PC-9 (cell line): ENCODE data around the gene METTL22. TPM values are rescaled to one million over a fixed set of nuclear protein-coding genes. Genes with fewer than 3 reads are reported as not detected.

ENCODE experiments used
- BruUV-seq: library from RNA; stranded (reverse); fragments of 400-500 nt; replicated peaks from 2 replicates; lab custom pipeline; 2021; lab: Mats Ljungman, UMichigan
- CTCF ChIA-PET: fragments of 300-600 bp; sonication (Branson Sonifier 250); formaldehyde crosslinking; loops from one replicate; lab custom pipeline; 2022; ENCODE audit warnings: antibody characterized with exemption; lab: Charles Lee
- POLR2A ChIA-PET: fragments of 300-600 bp; sonication (Branson Sonifier 250); formaldehyde crosslinking; loops from one replicate; lab custom pipeline; 2022; ENCODE audit warnings: antibody characterized with exemption; ENCODE audit not compliant: unreplicated experiment; lab: Charles Lee
- DNase-seq, 2 experiments: peaks; one replicate each; pipeline versions ENCODE4 v3.0.0 to v3.0.0-alpha.2; 2015 to 2022; ENCODE audit warnings: mixed read lengths in 1 of 2
- H2AFZ ChIP-seq: fragments of 200-600 bp; sonication (generic); 2 replicates; pipeline ENCODE4 v1.8.1; 2017; ENCODE audit warnings: antibody characterized with exemption
- H3F3A ChIP-seq: fragments of 200-600 bp; sonication (generic); 2 replicates; pipeline ENCODE4 v1.8.1; 2017; ENCODE audit warnings: antibody characterized with exemption, mild to moderate bottlenecking, low read depth; ENCODE audit not compliant: insufficient read depth
- H3K27ac ChIP-seq: fragments of 200-600 bp; sonication (generic); 2 replicates; pipeline ENCODE4 v1.6.1; 2016; ENCODE audit warnings: mixed run types
- H3K27me3 ChIP-seq: fragments of 200-600 bp; sonication (generic); 2 replicates; pipeline ENCODE4 v1.6.1; 2016; ENCODE audit warnings: low read depth, mixed run types; ENCODE audit not compliant: insufficient read depth
- H3K36me3 ChIP-seq: fragments of 200-600 bp; sonication (generic); 2 replicates; pipeline ENCODE4 v1.6.1; 2016; ENCODE audit warnings: low read depth, mixed run types
- H3K4me1 ChIP-seq: fragments of 200-600 bp; sonication (generic); replicated peaks from 2 replicates; pipeline ENCODE4 v1.6.1; 2016; ENCODE audit warnings: mixed run types; ENCODE audit not compliant: insufficient read depth
- H3K4me2 ChIP-seq: fragments of 200-600 bp; sonication (generic); 2 replicates; pipeline ENCODE4 v1.6.1; 2017; ENCODE audit warnings: mixed run types
- H3K4me3 ChIP-seq: fragments of 200-600 bp; sonication (generic); 2 replicates; pipeline ENCODE4 v1.6.1; 2016; ENCODE audit warnings: mixed run types
- H3K79me2 ChIP-seq: fragments of 200-600 bp; sonication (generic); 2 replicates; pipeline ENCODE4 v1.6.1; 2017; ENCODE audit warnings: low read depth, mixed run types
- H3K9me2 ChIP-seq: fragments of 200-600 bp; sonication (generic); 2 replicates; pipeline ENCODE4 v1.8.1; 2017; ENCODE audit warnings: mild to moderate bottlenecking; ENCODE audit not compliant: insufficient read depth
- H3K9me3 ChIP-seq: fragments of 200-600 bp; sonication (generic); 2 replicates; pipeline ENCODE4 v1.8.1; 2016; ENCODE audit warnings: low read depth; ENCODE audit not compliant: insufficient read depth
- H4K20me1 ChIP-seq: fragments of 200-600 bp; sonication (generic); 2 replicates; pipeline ENCODE4 v1.8.1; 2017; ENCODE audit not compliant: insufficient read depth
- CTCF ChIP-seq: fragments of 200-600 bp; sonication (generic); conservative IDR thresholded peaks from 2 replicates; pipeline ENCODE4 v1.6.1; 2017; ENCODE audit warnings: mixed run types, antibody characterized with exemption, mild to moderate bottlenecking, moderate library complexity
- EZH2 ChIP-seq: fragments of 200-600 bp; sonication (generic); IDR thresholded peaks from 2 replicates; pipeline ENCODE4 v1.8.0; 2017; ENCODE audit warnings: antibody characterized with exemption, low read depth
- intact Hi-C: fragments of 100-400 bp; cut with micrococcal nuclease; formaldehyde crosslinking; loops from one replicate; pipeline ENCODE4 v1.10.0; 2022; ENCODE audit not compliant: unreplicated experiment
- total RNA-seq: library from RNA; stranded (reverse); gene quantifications from 2 replicates; pipeline ENCODE4 v1.2.3, GENCODE V29; 2021

The METTL22 gene
- total RNA-seq, 1 experiment from 2014 or later: 62.2 TPM

GRCh38 chr16:8646326-8647053 is 25.0 kb downstream of the METTL22 start:
- H4K20me1 ChIP-seq: no peaks in the 10 kb centered on the region
- no peaks in the 10 kb centered on the region for H3K79me2 ChIP-seq
- no peak for TF ChIP-seq EZH2
- no peak for TF ChIP-seq CTCF
- no TSS peak for BruUV-seq
- intact Hi-C loops: no loop called here
- H3K27me3 ChIP-seq: no peaks in the 10 kb centered on the region
- no peak overlapping the region for H3K27ac ChIP-seq
- H3K9me2 ChIP-seq: no peaks in the 10 kb centered on the region
- H3F3A ChIP-seq: no peaks in the 10 kb centered on the region
- POLR2A ChIA-PET: interaction anchor here (0.6 kb wide), 1 partner anchor 1296 kb away, joined by 4 read pairs; no protein-coding TSS in a partner anchor
- H3K4me3 ChIP-seq: no peak overlapping the region
- H3K36me3 ChIP-seq: peaks cover 13% of the 10 kb centered on the region; the same call in 1 of the 2 replicates
- H3K4me1 ChIP-seq: no peaks in the 10 kb centered on the region
- DNase-seq: no peak
- H3K4me2 ChIP-seq: no peak overlapping the region
- CTCF ChIA-PET: no interaction called here
- H3K9me3 ChIP-seq: no peaks in the 10 kb centered on the region
- H2AFZ ChIP-seq: no peak overlapping the region

- H3K9me3 ChIP-seq: no peaks in the 10 kb centered on the region
- intact Hi-C loops: no loop called here
- H3K27ac ChIP-seq: no peak overlapping the region
- no peak overlapping the region for H3K4me3 ChIP-seq
- BruUV-seq: no TSS peak
- H3K79me2 ChIP-seq: no peaks in the 10 kb centered on the region
- H2AFZ ChIP-seq: no peak overlapping the region
- ChIA-PET POLR2A (interaction anchor here (0.6 kb wide), 1 partner anchor 280 kb away, joined by 4 read pairs; no protein-coding TSS in a partner anchor), CTCF (no interaction called here)
- H3F3A ChIP-seq: no peaks in the 10 kb centered on the region
- no peaks in the 10 kb centered on the region for H4K20me1 ChIP-seq
- no peak for DNase-seq
- no peak overlapping the region for H3K4me2 ChIP-seq
- H3K9me2 ChIP-seq: no peaks in the 10 kb centered on the region
- H3K27me3 ChIP-seq: no peaks in the 10 kb centered on the region
- H3K36me3 ChIP-seq: peaks cover 12% of the 10 kb centered on the region; the same call in 1 of the 2 replicates
- TF ChIP-seq CTCF (no peak), EZH2 (no peak)
- H3K4me1 ChIP-seq: no peaks in the 10 kb centered on the region
These were observed 26.3 kb downstream of the METTL22 start for GRCh38 chr16:8647721-8648318.

- Histone ChIP-seq H3K27me3 (no peaks in the 10 kb centered on the region), H4K20me1 (no peaks in the 10 kb centered on the region), H3K79me2 (no peaks in the 10 kb centered on the region), H3K27ac (no peak overlapping the region), H2AFZ (no peak overlapping the region), H3K4me2 (no peak overlapping the region), H3K9me3 (no peaks in the 10 kb centered on the region), H3F3A (no peaks in the 10 kb centered on the region), H3K4me1 (no peaks in the 10 kb centered on the region), H3K9me2 (no peaks in the 10 kb centered on the region), H3K36me3 (peaks cover 6% of the 10 kb centered on the region; the same call in 1 of the 2 replicates), H3K4me3 (no peak overlapping the region)
- TF ChIP-seq EZH2: no peak
- TF ChIP-seq CTCF: no peak
- intact Hi-C loops: no loop called here
- POLR2A ChIA-PET: no interaction called here
- BruUV-seq: no TSS peak
- CTCF ChIA-PET: interaction anchor here (0.6 kb wide), 1 partner anchor 28 kb away, joined by 3 read pairs; no protein-coding TSS in a partner anchor
- DNase-seq: no peak
These were observed 27.4 kb downstream of the METTL22 start for GRCh38 chr16:8648877-8649276.
